DMS114 treated with DMSO at 0.1 percent for 48 hours (cell line): Measurements from ENCODE around the gene VPS37B.

ENCODE experiments used
- DNase-seq: peaks from one replicate; lab custom pipeline; 2025; ENCODE audit not compliant: unreplicated experiment; lab: John Stamatoyannopoulos, UW

VPS37B gene

GRCh38 chr12:122820138-122820537 is 75.8 kb downstream of the VPS37B start:
- DNase-seq = no peak

- DNase-seq = no peak
Measured at GRCh38 chr12:122819209-122819785, 76.6 kb downstream of the VPS37B start.
